Tibial artery (tissue), 4 donors: ENCODE results near the gene PTPRS.
"Not testable (repeated sequence)": the region's sequence is repeated elsewhere in the genome, so short reads cannot be mapped to it uniquely, and the experiment has no call there.

Source experiments
- DNase-seq, 2 donors: peaks; one replicate each; pipeline ENCODE4 v3.0.0-alpha.2; 2019
- H3K27ac ChIP-seq, 2 donors: fragments of 200-600 bp; sonication (generic) in 1 of 2; 1 replicate in 1 of 2; 2 replicates in 1 of 2; pipeline ENCODE4 v1.5.1; 2018 to 2019; ENCODE audit warnings: mild to moderate bottlenecking in 1 of 2
- H3K27me3 ChIP-seq, 2 donors: fragments of 200-600 bp; sonication (generic) in 1 of 2; one replicate each; pipeline versions ENCODE4 v1.5.1 to v1.6.0; 2016 to 2019
- H3K36me3 ChIP-seq, 3 donors: fragments of 200-600 bp; sonication (generic) in 2 of 3; one replicate each; pipeline ENCODE4 v1.5.1; 2016 to 2019; ENCODE audit warnings: mild to moderate bottlenecking in 2 of 3
- H3K4me1 ChIP-seq, 4 donors: fragments of 200-600 bp; sonication (generic) in 2 of 4; 1 replicate in 3 of 4; 2 replicates in 1 of 4; pipeline ENCODE4 v1.5.1; 2016 to 2019
- H3K4me3 ChIP-seq, 2 donors: fragments of 200-600 bp; sonication (generic) in 1 of 2; 1 replicate in 1 of 2; 2 replicates in 1 of 2; pipeline ENCODE4 v1.5.1; 2018 to 2019; ENCODE audit warnings: mild to moderate bottlenecking in 2 of 2
- H3K9me3 ChIP-seq, 3 donors: fragments of 200-600 bp; sonication (generic) in 1 of 3; one replicate each; pipeline ENCODE4 v1.5.1; 2016 to 2019
- CTCF ChIP-seq, 2 experiments: fragments of 200-600 bp in 1 of 2; fragments of 450-650 bp in 1 of 2; IDR thresholded peaks; one replicate each; pipeline ENCODE4 v1.5.1; 2017 to 2019; ENCODE audit warnings: antibody characterized with exemption in 2 of 2, mild to moderate bottlenecking in 1 of 2, moderate library complexity in 1 of 2
- intact Hi-C: fragments of 100-400 bp; cut with DNase I; formaldehyde crosslinking; loops from one replicate; pipeline ENCODE4 v1.15.0; 2023; ENCODE audit warnings: low total_unique reads

The PTPRS gene

GRCh38 chr19:5330307-5330720 lies 10.3 kb downstream of the PTPRS start:
- Histone ChIP-seq H3K4me3 (no peak overlapping the region), H3K27ac (no peak overlapping the region), H3K4me1 (no peaks in the 10 kb centered on the region), H3K27me3 (peaks cover 0 to 67% of the 10 kb centered on the region in 2 donors), H3K36me3 (no peaks in the 10 kb centered on the region), H3K9me3 (peaks cover 0 to under 1% (median 0%) of the 10 kb centered on the region in 3 donors)
- no peak for DNase-seq
- no peak for TF ChIP-seq CTCF (IDR thresholded peaks at IDR 0.05)
- intact Hi-C loops = no loop called here

DNA sequence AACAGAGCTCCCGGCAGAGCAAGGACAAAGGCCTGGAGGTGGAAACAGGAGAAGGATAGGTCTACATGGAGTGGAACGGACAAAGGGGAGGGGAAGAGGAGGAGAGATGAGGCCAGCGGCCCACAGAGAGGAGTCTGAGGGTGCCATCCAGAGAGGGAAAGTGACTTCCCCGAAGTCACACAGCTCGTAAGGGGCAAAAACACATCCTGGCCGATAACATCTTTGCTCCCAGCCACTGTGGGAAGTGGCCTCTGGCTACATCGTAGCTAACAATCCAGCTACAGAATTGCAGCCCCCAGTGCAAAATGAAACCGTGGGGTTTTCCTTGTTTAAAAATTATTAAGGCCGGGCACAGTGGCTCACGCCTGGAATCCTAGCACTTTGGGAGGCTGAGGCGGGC lies 11.5 kb downstream of the PTPRS start:
- Histone ChIP-seq H3K4me3 (no peak overlapping the region), H3K9me3 (peaks cover 0 to 12% (median 8%) of the 10 kb centered on the region in 3 donors), H3K27ac (no peak overlapping the region), H3K36me3 (no peaks in the 10 kb centered on the region), H3K4me1 (no peaks in the 10 kb centered on the region), H3K27me3 (peaks cover 0 to 64% of the 10 kb centered on the region in 2 donors)
- no peak for TF ChIP-seq CTCF (IDR thresholded peaks at IDR 0.05)
- intact Hi-C loops = no loop called here
- DNase-seq = no peak

DNA sequence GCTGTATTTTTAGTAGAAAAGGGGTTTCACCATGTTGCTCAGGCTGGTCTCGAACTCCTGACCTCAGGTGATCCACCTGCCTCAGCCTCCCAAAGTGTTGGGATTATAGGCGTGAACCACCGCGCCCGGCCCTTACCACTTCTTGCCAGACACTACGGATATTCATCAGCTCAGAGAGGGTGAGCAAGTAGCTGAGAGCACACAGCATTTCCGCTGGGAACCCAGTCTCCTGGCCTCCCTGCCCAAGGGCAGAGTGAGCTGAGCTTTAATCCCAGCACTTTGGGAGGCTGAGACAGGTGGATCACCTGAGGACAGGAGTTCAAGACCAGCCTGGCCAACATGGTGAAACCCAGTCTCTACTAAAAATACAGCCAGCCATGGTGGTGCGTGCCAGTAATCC lies 12.2 kb downstream of the PTPRS start:
- H3K9me3 ChIP-seq = peaks cover 0 to 12% (median 8%) of the 10 kb centered on the region in 3 donors
- intact Hi-C loops, H3K4me1 ChIP-seq, H3K4me3 ChIP-seq, H3K27ac ChIP-seq, DNase-seq, H3K36me3 ChIP-seq: not testable (repeated sequence)
- H3K27me3 ChIP-seq = peaks cover 0 to 56% of the 10 kb centered on the region in 2 donors

- TF ChIP-seq CTCF (IDR thresholded peaks at IDR 0.05) = no peak
- Histone ChIP-seq H3K36me3 (no peaks in the 10 kb centered on the region), H3K4me1 (peaks cover 0 to 5% (median 3%) of the 10 kb centered on the region in 4 donors), H3K27me3 (peaks cover 0 to 58% of the 10 kb centered on the region in 2 donors), H3K4me3 (no peak overlapping the region), H3K9me3 (peaks cover 0 to 12% (median 8%) of the 10 kb centered on the region in 3 donors), H3K27ac (no peak overlapping the region)
- intact Hi-C loops = no loop called here
- DNase-seq = no peak
Observed at GRCh38 chr19:5326986-5327623, 13.5 kb downstream of the PTPRS start.

GRCh38 chr19:5326545-5326944 lies 14.1 kb downstream of the PTPRS start:
- Histone ChIP-seq H3K27me3 (peaks cover 0 to 59% of the 10 kb centered on the region in 2 donors), H3K4me3 (no peak overlapping the region), H3K36me3 (no peaks in the 10 kb centered on the region), H3K4me1 (peaks cover 0 to 8% (median 6%) of the 10 kb centered on the region in 4 donors), H3K27ac (no peak overlapping the region), H3K9me3 (peaks cover 0 to 12% (median 8%) of the 10 kb centered on the region in 3 donors)
- intact Hi-C loops = no loop called here
- DNase-seq = no peak
- TF ChIP-seq CTCF (IDR thresholded peaks at IDR 0.05) = no peak

- Histone ChIP-seq H3K27ac (no peak overlapping the region), H3K36me3 (no peaks in the 10 kb centered on the region), H3K4me3 (no peak overlapping the region), H3K27me3 (peaks cover 0 to 65% of the 10 kb centered on the region in 2 donors), H3K9me3 (peaks cover 0 to 12% (median 8%) of the 10 kb centered on the region in 3 donors), H3K4me1 (peaks cover 0 to 8% (median 6%) of the 10 kb centered on the region in 4 donors)
- intact Hi-C loops = no loop called here
- no peak for TF ChIP-seq CTCF (IDR thresholded peaks at IDR 0.05)
- no peak for DNase-seq
Observed at GRCh38 chr19:5324947-5325346, 15.7 kb downstream of the PTPRS start.
